Cardiac septum (tissue), 1 donor: ENCODE data around the gene MTMR2. TPM values are rescaled to one million over a fixed set of nuclear protein-coding genes. Genes with fewer than 3 reads are reported as not detected.
"Not testable (repeated sequence)": the region's sequence is repeated elsewhere in the genome, so short reads cannot be mapped to it uniquely, and the experiment has no call there.

Experiments
- DNase-seq: peaks from one replicate; pipeline ENCODE4 v3.0.0-alpha.2; 2020; ENCODE audit warnings: low spot score
- intact Hi-C: fragments of 100-400 bp; cut with DNase I; formaldehyde crosslinking; loops from one replicate; pipeline ENCODE4 v1.14.0; 2022
- total RNA-seq: library from RNA; stranded (reverse); fragmentation: NEBNext Ultra II Directional; extraction: Animal tissue kit (Norgen Biotek cat#: 25700); gene quantifications from one replicate; pipeline ENCODE4 v1.2.1, GENCODE V29; 2021
- donor health status: DM: no; HTN: no; CAD: no.

MTMR2 gene
- total RNA-seq, 1 donor from 2014 or later = 22.2 TPM

DNA sequence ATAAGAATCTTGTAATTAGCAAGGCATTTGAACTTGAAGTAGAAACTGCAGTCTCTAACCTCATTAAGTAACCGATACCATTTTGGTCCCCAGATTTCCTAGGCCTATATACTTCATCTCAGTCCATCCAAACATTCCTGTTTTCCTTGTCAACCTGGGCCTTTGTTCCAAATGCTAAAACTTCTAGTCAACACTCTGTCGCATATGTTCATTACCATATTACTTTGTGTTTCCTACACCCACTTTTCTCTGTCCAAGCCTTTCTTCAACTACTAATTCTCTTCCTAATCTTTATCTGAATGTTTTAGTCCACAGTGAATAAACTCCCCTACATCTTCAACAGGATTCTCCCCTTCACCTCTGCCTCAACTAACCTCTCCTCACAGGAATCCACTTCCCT is 31.4 kb downstream of the MTMR2 start:
- no peak for DNase-seq
- intact Hi-C loops = no loop called here

DNA sequence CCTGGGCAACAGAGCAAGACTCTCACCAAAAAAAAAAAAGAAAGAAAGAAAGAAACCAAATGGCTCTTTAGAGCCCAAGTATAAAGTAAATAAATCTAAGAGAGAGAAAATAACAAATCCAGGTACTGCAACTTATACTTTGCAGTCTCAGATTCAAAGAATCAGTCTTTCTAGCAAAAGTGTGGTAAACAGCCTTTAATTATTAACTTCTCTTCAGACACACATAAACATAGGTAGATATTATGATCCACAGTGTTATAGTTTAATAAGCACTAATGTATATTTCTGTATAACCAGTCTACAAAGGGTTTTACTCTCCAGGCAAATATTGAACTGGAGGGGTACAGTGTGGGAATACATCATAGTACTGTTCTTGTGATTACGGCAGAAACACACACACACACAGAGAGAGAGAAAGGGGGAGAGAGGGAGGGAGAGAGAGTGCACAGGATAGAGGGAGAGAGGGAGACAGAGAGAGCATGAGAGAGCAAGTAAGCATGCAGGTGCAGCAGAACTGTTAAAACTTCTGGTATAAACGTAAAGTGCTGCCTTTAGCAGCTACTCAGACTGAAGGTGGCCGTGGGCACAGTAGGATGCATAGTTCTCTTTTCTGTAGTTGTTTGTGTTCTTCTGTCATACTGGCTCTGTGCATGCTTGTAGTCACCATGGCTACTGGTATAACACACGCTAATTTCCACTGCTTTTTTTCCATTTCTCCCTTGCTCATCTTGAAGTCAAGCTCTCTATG is 32.3 kb downstream of the MTMR2 start:
- intact Hi-C loops = no loop called here
- no peak for DNase-seq

- no peak for DNase-seq
- intact Hi-C loops = loop anchor here (5.0 kb wide), 1 partner anchor 33 kb away; the partner anchor contains the start of gene MTMR2
Measured at GRCh38 chr11:95888852-95889251, 35.1 kb downstream of the MTMR2 start.

- intact Hi-C loops = loop anchor here (5.0 kb wide), 1 partner anchor 34 kb away; the partner anchor contains the start of gene MTMR2
- DNase-seq = no peak
Measured at GRCh38 chr11:95888439-95888838, 35.5 kb downstream of the MTMR2 start.

DNA sequence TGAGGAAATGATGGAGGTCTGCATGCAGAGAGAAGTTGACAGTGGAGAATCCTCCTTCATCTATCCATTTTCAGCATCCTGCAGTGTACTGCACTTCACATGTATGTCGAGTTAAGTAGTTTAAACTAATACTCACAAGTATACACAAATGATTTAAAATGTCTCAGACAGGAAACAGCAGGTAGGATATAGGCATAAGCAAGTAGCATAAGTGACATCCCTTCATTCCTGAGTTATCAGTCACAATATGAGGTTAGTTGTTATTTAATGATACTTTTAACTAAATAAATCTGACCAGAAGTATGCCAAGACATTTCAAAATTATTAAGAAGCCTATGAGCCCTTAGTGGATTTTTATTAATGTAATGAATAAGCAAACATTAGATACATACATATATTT is 37.4 kb downstream of the MTMR2 start:
- no peak for DNase-seq
- intact Hi-C loops = loop anchor here (5.0 kb wide), 1 partner anchor 36 kb away; the partner anchor contains the start of gene MTMR2

GRCh38 chr11:95884802-95885201 is 39.1 kb downstream of the MTMR2 start:
- no peak for DNase-seq
- intact Hi-C loops = loop anchor here (5.0 kb wide), 1 partner anchor 37 kb away; the partner anchor contains the start of gene MTMR2

DNA sequence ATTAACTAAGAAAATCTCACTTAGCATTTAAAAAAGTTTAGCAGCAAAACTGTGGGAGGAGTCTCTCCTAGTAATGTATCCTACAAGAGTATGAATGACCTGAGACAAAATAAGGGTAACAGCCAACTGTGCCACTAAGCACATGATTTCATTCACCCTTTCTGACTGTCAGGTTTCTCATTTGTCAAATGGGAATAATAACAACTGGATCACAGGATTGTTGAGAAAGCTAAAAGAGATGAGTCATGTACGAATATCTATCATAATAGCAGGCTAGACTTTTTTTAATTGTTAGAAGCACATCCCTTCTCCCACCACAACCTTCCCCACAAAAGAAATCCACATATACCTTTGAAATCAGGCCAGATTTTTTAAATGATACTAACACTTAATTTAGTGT is 39.5 kb downstream of the MTMR2 start:
- intact Hi-C loops = no loop called here
- DNase-seq = no peak

- DNase-seq = no peak
- intact Hi-C loops = no loop called here
Measured at GRCh38 chr11:95883381-95883780, 40.5 kb downstream of the MTMR2 start.

GRCh38 chr11:95877291-95877690 is 46.6 kb downstream of the MTMR2 start:
- DNase-seq = no peak
- intact Hi-C loops = no loop called here

GRCh38 chr11:95870877-95871276 is 53.0 kb downstream of the MTMR2 start:
- intact Hi-C loops, DNase-seq: not testable (repeated sequence)

DNA sequence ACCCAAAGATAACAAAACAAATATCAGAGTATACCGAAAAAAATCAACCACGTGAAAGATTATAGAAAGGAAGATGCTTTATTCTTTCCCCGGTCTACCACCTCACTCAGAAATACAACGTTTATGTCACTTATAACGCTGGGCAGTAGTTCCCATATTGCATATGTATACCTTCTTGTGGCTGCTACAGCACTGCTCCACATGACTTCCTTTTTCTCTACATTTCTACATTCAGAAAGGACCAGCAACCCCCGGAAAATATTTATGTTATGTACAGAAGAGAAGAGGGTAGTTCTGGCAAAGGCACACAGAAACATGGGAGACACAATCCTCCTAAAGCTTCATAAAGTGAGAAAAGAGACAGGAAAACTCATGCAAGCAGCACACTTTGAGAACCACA is 56.8 kb downstream of the MTMR2 start:
- intact Hi-C loops = loop anchor here (10.0 kb wide), 1 partner anchor 68 kb away; no protein-coding TSS in a partner anchor
- no peak for DNase-seq

- intact Hi-C loops = loop anchor here (10.0 kb wide), 1 partner anchor 71 kb away; no protein-coding TSS in a partner anchor
- no peak for DNase-seq
Measured at GRCh38 chr11:95863486-95864140, 60.3 kb downstream of the MTMR2 start.

DNA sequence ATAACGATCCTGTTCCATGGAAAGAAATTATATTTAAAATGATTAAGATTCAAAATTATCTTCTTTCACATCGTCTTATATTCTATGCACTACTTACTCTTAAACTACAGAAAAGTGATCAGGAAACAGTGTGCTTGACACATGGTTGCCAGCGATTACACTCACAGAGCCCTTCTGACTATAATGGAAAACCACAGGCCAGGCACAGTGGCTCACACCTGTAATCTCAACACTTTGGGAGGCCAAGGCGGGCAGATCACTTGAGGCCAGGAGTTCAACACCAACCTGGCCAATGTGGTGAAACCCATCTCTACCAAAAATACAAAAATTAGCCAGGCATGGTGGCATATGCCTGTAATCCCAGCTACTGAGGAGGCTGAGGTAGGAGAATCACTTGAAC is 63.9 kb downstream of the MTMR2 start:
- intact Hi-C loops = loop anchor here (10.0 kb wide), 1 partner anchor 75 kb away; no protein-coding TSS in a partner anchor
- DNase-seq = not testable (repeated sequence)

DNA sequence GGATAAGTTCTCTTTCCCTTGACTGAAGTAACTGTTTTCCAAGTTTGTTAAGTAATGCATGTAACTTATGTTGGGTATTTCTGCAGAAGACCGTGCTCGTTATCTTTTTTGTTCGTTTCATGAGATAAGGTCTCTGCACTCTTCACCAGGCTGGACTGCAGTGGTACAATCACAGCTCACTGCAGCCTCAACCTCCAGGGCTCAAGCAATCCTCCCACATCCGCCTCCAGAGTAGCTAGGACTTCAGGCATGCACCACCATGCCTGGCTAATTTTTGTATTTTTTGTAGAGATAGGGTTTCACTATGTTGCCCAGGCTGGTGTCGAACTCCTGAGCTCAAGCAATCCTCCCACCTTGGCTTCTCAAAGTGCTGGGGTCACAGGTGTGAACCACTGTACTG is 69.5 kb downstream of the MTMR2 start:
- intact Hi-C loops = loop anchor here (10.0 kb wide), 1 partner anchor 110 kb away; no protein-coding TSS in a partner anchor
- DNase-seq = not testable (repeated sequence)

DNA sequence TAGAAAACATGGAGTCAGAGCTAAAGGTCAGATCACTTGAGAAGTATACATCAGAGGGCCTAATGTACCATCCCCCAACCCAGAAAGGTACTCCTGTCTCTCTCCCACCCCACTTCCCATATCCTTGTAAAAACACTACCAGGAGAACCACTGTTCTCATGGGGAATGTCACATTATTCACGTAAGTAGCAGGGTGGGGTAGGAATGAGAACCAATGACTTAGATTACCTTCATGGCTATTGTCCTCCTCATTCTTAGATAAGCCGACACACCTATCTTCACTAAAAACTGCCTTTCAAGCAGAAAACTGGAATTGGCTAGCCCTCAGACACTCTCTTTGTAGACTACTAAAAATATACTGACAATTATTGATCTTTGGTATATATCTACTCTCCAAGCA is 70.0 kb downstream of the MTMR2 start:
- no peak for DNase-seq
- intact Hi-C loops = loop anchor here (10.0 kb wide), 1 partner anchor 111 kb away; no protein-coding TSS in a partner anchor

DNA sequence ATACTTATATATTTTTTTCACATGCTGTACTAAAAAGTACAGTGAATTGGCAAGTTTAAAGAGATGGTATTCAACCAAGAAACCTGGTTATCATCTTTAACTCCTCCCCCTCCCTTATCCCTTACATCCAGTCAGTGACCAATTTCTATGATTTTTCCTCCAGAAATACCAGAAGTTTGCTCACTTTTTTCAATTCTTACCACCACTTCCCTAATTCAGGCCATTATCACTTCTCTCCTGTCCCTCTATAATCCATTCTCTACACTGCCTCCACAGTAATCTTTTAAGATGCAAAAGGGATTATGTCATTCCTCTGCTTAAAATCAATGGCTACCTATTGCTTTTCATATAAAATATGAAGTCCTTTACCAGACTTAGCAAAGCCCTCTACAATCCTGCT is 70.8 kb downstream of the MTMR2 start:
- DNase-seq = no peak
- intact Hi-C loops = loop anchor here (10.0 kb wide), 1 partner anchor 112 kb away; no protein-coding TSS in a partner anchor

DNA sequence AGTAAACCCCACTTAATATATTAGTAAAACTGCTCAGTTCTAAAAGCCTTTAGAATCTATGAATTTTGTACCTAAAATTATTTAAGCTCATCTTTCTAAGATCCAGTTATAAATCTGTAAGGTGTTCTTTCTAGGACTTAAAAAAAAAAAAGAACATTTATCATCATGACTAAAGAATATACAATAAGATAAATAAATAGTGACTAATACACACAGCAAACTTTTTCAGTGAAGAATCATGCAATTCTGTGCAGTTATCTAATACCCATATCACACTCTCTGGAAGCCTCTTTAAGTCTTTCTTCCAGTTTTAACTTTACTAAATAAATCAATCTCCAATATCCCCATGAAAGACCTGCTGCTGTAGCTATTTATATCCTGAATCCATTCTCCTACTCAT is 73.8 kb downstream of the MTMR2 start:
- intact Hi-C loops = loop anchor here (10.0 kb wide), 1 partner anchor 115 kb away; no protein-coding TSS in a partner anchor
- no peak for DNase-seq

GRCh38 chr11:95849087-95849825 is 74.7 kb downstream of the MTMR2 start:
- intact Hi-C loops = no loop called here
- DNase-seq = no peak

- no peak for DNase-seq
- intact Hi-C loops = no loop called here
Measured at GRCh38 chr11:95845167-95845566, 78.7 kb downstream of the MTMR2 start.
